ENCODE measurements around the gene OVOL1. TPM values are rescaled to one million over a fixed set of nuclear protein-coding genes. Genes with fewer than 3 reads are reported as not detected.
A peak's percentile ranks its signal among the peaks of the same experiment; 100 is the strongest.

The OVOL1 gene
- total RNA-seq, 2 experiments from 2014 or later: not detected

DNA sequence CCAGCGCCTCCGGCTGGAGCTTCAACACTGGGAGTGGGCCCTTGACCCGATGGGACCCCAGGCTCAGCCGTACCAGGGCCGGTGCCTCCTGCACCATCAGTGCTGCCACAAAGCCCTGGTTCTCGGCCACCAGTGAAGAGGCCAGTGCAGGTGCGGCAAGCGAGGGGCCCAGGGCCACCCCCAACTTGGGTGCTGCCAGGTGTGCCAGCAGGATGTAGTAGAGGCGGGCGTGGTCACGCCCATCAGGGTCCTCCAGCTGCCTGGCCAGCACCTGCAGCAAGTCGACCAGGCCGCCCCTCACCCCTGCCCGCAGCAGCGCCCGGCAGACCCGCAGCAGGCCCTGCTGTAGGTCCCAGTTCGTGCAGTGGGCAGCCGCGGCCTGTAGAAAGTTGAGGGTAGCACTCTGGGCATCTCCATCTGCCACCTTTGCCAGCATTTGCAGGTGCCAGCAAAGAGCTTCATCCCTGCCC is 8.4 kb upstream of the OVOL1 start:
- Histone ChIP-seq H2AFZ (ENCODE audit: low read length) (no peak overlapping the region), H3K9me2 (ENCODE audit: insufficient read depth, low read length) (no peaks in the 10 kb centered on the region), H3K36me3 (ENCODE audit: insufficient read depth, low read length) (peaks cover 3% of the 10 kb centered on the region; the same call in 1 of the 2 replicates), H4K20me1 (ENCODE audit: insufficient read depth, low read length) (peaks cover 5% of the 10 kb centered on the region; the same call in 1 of the 2 replicates), H3K4me2 (ENCODE audit: low read length) (no peak overlapping the region), H3K9me3 (ENCODE audit: low read length) (no peaks in the 10 kb centered on the region), H3K79me2 (ENCODE audit: insufficient read depth, low read depth, low read length) (no peaks in the 10 kb centered on the region), H3K4me3 (ENCODE audit: low read depth, low read length, poor library complexity, severe bottlenecking) (no peak overlapping the region), H3K4me1 (ENCODE audit: insufficient read depth, low read length, poor library complexity, severe bottlenecking) (peaks cover 10% of the 10 kb centered on the region), H3K27ac (ENCODE audit: low read depth, low read length, poor library complexity, severe bottlenecking) (no peak overlapping the region)
- POLR2A ChIA-PET: no interaction called here
- no peak for DNase-seq (ENCODE audit: low spot score)
- intact Hi-C loops (cut with micrococcal nuclease; ENCODE audit: unreplicated experiment): no loop called here
- CTCF ChIA-PET (ENCODE audit: unreplicated experiment): interaction anchor here (0.9 kb wide), 1 partner anchor 24 kb away, joined by 3 read pairs; no protein-coding TSS in a partner anchor
- no TSS peak for BruUV-seq (replicated peaks)
- TF ChIP-seq, protein P1, sequence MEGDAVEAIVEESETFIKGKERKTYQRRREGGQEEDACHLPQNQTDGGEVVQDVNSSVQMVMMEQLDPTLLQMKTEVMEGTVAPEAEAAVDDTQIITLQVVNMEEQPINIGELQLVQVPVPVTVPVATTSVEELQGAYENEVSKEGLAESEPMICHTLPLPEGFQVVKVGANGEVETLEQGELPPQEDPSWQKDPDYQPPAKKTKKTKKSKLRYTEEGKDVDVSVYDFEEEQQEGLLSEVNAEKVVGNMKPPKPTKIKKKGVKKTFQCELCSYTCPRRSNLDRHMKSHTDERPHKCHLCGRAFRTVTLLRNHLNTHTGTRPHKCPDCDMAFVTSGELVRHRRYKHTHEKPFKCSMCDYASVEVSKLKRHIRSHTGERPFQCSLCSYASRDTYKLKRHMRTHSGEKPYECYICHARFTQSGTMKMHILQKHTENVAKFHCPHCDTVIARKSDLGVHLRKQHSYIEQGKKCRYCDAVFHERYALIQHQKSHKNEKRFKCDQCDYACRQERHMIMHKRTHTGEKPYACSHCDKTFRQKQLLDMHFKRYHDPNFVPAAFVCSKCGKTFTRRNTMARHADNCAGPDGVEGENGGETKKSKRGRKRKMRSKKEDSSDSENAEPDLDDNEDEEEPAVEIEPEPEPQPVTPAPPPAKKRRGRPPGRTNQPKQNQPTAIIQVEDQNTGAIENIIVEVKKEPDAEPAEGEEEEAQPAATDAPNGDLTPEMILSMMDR (conservative IDR thresholded peaks at IDR 0.05; ENCODE audit: low read length): no peak
- TF ChIP-seq EZH2phosphoT487 (IDR thresholded peaks at IDR 0.05; ENCODE audit: borderline replicate concordance, low read depth, low read length): no peak

DNA sequence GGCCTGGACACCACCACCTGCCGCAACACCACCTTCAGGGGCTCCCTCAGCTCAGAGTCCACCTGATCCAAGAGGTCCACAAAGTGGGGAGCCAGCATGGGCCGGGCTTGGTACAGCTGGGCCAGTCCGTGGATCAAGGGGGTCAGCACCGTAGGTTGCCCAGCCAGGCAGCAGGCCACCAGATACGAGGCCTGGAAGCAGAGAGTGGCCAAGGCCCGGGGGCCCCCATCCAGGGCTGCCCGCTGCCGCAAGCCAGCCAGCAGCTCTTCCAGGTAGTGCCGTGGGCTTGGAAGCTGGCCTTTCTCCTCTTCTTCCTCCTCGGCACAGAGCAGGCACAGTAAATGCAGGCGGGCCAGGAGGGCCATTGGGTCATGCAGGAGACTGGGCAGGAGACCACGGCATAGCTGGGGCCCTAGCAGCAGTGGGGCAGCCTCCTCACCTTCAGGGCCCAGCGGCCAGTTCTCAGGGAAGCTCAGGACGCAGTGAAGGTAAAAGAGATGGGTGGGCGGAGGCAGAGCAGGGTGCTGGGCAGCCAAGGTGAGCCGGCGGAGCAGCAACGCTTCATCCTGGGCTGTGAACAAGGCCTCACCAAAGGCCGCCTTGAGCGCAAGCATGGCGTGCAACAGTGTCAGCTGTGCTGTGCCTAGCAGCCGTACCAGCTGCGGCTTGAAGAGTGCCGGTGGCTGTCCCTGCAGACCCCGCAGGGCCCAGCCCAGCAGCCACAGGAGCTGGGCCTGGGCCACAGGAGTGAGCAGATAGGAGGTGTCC is 7.8 kb upstream of the OVOL1 start:
- Histone ChIP-seq H3K27ac (ENCODE audit: low read depth, low read length, poor library complexity, severe bottlenecking) (no peak overlapping the region), H3K4me2 (ENCODE audit: low read length) (peak overlapping the region; percentile 81), H3K9me3 (ENCODE audit: low read length) (no peaks in the 10 kb centered on the region), H3K4me3 (ENCODE audit: low read depth, low read length, poor library complexity, severe bottlenecking) (peak overlapping the region; percentile 80), H3K4me1 (ENCODE audit: insufficient read depth, low read length, poor library complexity, severe bottlenecking) (peaks cover 7% of the 10 kb centered on the region), H3K36me3 (ENCODE audit: insufficient read depth, low read length) (peaks cover 3% of the 10 kb centered on the region; the same call in 1 of the 2 replicates), H2AFZ (ENCODE audit: low read length) (no peak overlapping the region), H4K20me1 (ENCODE audit: insufficient read depth, low read length) (peaks cover 5% of the 10 kb centered on the region; the same call in 1 of the 2 replicates), H3K79me2 (ENCODE audit: insufficient read depth, low read depth, low read length) (no peaks in the 10 kb centered on the region), H3K9me2 (ENCODE audit: insufficient read depth, low read length) (no peaks in the 10 kb centered on the region)
- ChIA-PET POLR2A (no interaction called here), CTCF (ENCODE audit: unreplicated experiment) (interaction anchor here (0.6 to 1.1 kb wide), 4 partner anchors 13 to 310 kb away, joined by 3 read pairs; no protein-coding TSS in a partner anchor)
- no peak for TF ChIP-seq EZH2phosphoT487 (IDR thresholded peaks at IDR 0.05; ENCODE audit: borderline replicate concordance, low read depth, low read length)
- TF ChIP-seq, protein P1 (conservative IDR thresholded peaks at IDR 0.05; ENCODE audit: low read length): no peak
- intact Hi-C loops (cut with micrococcal nuclease; ENCODE audit: unreplicated experiment): no loop called here
- DNase-seq (ENCODE audit: low spot score): no peak
- no TSS peak for BruUV-seq (replicated peaks)

DNA sequence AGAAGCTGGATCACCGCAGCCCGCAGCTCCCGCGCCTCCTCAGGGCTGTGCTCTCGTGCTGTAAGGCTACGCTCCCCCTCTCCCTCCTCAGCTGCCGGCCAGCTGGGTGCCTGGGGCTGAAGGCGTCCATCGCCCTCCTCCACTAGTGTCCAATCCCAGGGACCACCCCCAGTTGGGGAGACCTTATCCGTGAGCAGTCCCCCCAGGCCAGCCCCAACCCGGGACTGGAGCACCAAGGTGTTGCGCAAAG is 7.3 kb upstream of the OVOL1 start:
- Histone ChIP-seq H3K4me1 (ENCODE audit: insufficient read depth, low read length, poor library complexity, severe bottlenecking) (peaks cover 6% of the 10 kb centered on the region), H3K9me2 (ENCODE audit: insufficient read depth, low read length) (no peaks in the 10 kb centered on the region), H3K27ac (ENCODE audit: low read depth, low read length, poor library complexity, severe bottlenecking) (no peak overlapping the region), H2AFZ (ENCODE audit: low read length) (no peak overlapping the region), H3K36me3 (ENCODE audit: insufficient read depth, low read length) (peaks cover 3% of the 10 kb centered on the region; the same call in 1 of the 2 replicates), H4K20me1 (ENCODE audit: insufficient read depth, low read length) (peaks cover 5% of the 10 kb centered on the region; the same call in 1 of the 2 replicates), H3K9me3 (ENCODE audit: low read length) (no peaks in the 10 kb centered on the region), H3K4me2 (ENCODE audit: low read length) (peak overlapping the region; percentile 81), H3K4me3 (ENCODE audit: low read depth, low read length, poor library complexity, severe bottlenecking) (peak overlapping the region; percentile 80), H3K79me2 (ENCODE audit: insufficient read depth, low read depth, low read length) (no peaks in the 10 kb centered on the region)
- intact Hi-C loops (cut with micrococcal nuclease; ENCODE audit: unreplicated experiment): no loop called here
- ChIA-PET CTCF (ENCODE audit: unreplicated experiment) (interaction anchor here (0.6 to 1.1 kb wide), 4 partner anchors 12 to 309 kb away, joined by 3 read pairs; no protein-coding TSS in a partner anchor), POLR2A (interaction anchor here (0.8 to 1.1 kb wide), 2 partner anchors 19 to 111 kb away, joined by 3 to 6 read pairs; partner anchors contain the start of gene CCDC85B)
- BruUV-seq (replicated peaks): no TSS peak
- no peak for DNase-seq (ENCODE audit: low spot score)
- TF ChIP-seq, protein P1 (conservative IDR thresholded peaks at IDR 0.05; ENCODE audit: low read length): no peak
- no peak for TF ChIP-seq EZH2phosphoT487 (IDR thresholded peaks at IDR 0.05; ENCODE audit: borderline replicate concordance, low read depth, low read length)

Data from OCI-LY7 (cell line).